A673 (cell line): ENCODE measurements around the gene SERTAD2.

Source experiments
- EZH2 ChIP-seq: fragments of 200-600 bp; sonication (generic); IDR thresholded peaks from 2 replicates; pipeline ENCODE4 v1.6.1; 2017; ENCODE audit warnings: borderline replicate concordance, low read depth, mild to moderate bottlenecking, mixed read lengths, antibody characterized with exemption, low read length; ENCODE audit not compliant: poor library complexity, severe bottlenecking
- TF ChIP-seq, protein P1 (sequence below): fragments of 300-800, 200-600 bp; sonication (generic); conservative IDR thresholded peaks from 2 replicates; pipeline ENCODE4 v1.5.1; 2017; ENCODE audit warnings: low read depth, mild to moderate bottlenecking, antibody characterized with exemption, low read length, moderate library complexity, mixed read lengths

DNA sequence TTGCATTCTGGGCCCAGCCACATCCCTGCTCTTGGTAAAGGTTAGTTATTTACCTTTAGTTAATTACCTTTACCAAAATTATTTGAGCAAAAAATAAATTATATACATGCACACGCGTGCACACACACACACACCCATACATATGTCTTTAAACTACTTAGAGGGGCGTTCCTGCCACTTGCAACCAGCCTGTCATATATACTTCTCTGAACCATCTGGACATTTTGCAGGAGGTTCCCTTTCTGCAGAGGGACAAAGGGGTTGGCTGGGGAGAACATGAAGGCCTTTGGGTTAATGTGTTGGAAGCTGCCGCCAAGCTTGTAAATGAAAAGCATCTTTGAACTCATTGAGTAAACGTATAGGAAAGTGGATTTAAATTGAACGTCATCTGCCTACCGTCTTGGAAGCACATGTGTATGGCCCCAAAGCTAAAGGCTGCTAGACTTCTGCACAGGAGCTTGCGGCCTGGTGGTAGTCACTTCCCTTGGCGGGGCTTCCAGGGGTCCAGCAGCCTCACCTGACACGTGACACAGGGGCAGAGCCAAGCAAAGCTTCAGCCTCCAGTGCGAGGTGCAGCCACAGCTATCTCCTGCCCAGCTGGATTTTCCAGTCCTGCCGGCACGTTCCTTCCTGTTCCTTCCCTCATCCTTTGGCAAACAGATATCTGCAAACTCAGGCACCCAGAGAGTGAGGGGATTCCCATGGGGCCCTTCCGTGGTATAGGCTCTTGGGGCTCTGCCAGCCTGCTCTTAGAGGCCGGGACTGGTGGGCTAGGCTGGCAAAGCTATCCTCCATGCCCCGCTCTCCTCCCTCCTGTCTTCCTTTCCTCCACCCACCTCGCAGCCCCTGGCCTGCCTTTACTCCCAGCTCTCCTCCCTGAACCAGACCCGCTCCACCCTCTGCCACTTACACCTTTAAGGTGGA lies 46.1 kb downstream of the SERTAD2 start:
- TF ChIP-seq EZH2 = no peak
- TF ChIP-seq, protein P1, sequence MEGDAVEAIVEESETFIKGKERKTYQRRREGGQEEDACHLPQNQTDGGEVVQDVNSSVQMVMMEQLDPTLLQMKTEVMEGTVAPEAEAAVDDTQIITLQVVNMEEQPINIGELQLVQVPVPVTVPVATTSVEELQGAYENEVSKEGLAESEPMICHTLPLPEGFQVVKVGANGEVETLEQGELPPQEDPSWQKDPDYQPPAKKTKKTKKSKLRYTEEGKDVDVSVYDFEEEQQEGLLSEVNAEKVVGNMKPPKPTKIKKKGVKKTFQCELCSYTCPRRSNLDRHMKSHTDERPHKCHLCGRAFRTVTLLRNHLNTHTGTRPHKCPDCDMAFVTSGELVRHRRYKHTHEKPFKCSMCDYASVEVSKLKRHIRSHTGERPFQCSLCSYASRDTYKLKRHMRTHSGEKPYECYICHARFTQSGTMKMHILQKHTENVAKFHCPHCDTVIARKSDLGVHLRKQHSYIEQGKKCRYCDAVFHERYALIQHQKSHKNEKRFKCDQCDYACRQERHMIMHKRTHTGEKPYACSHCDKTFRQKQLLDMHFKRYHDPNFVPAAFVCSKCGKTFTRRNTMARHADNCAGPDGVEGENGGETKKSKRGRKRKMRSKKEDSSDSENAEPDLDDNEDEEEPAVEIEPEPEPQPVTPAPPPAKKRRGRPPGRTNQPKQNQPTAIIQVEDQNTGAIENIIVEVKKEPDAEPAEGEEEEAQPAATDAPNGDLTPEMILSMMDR = no peak
